Mesendoderm (in vitro differentiated cells): ENCODE data around the gene PAQR5.
"Not testable (repeated sequence)": the region's sequence is repeated elsewhere in the genome, so short reads cannot be mapped to it uniquely, and the experiment has no call there.

Experiments used
- DNase-seq: peaks from one replicate; pipeline ENCODE4 v3.0.0; 2013
- H2AK5ac ChIP-seq: 2 replicates; pipeline ENCODE4 v1.6.1; 2013; ENCODE audit warnings: low read length, inconsistent platforms
- H2BK120ac ChIP-seq: 2 replicates; pipeline ENCODE4 v1.6.1; 2013; ENCODE audit warnings: low read depth, mild to moderate bottlenecking, low read length, moderate library complexity, mixed read lengths
- H2BK15ac ChIP-seq: replicated peaks from 2 replicates; pipeline ENCODE4 v1.6.1; 2013; ENCODE audit warnings: low read depth, mild to moderate bottlenecking, moderate library complexity
- H2BK5ac ChIP-seq: 2 replicates; pipeline ENCODE4 v1.6.1; 2013; ENCODE audit warnings: low read length, inconsistent platforms
- H3K18ac ChIP-seq: 2 replicates; pipeline ENCODE4 v1.6.1; 2013; ENCODE audit warnings: mild to moderate bottlenecking, low read length, mixed read lengths
- H3K23ac ChIP-seq: one replicate; pipeline ENCODE4 v1.6.1; 2013; ENCODE audit warnings: low read length
- H3K27ac ChIP-seq: 2 replicates; pipeline ENCODE4 v1.5.1; 2013; ENCODE audit warnings: low read depth, mild to moderate bottlenecking, inconsistent platforms, low read length, moderate library complexity
- H3K27me3 ChIP-seq: 2 replicates; pipeline ENCODE4 v1.6.1; 2013; ENCODE audit warnings: low read length, control low read depth, mild to moderate bottlenecking, inconsistent platforms; ENCODE audit not compliant: insufficient read depth, poor library complexity
- H3K36me3 ChIP-seq: 2 replicates; pipeline ENCODE4 v1.6.1; 2013; ENCODE audit warnings: low read length, inconsistent platforms; ENCODE audit not compliant: control insufficient read depth, insufficient read depth
- H3K4ac ChIP-seq: one replicate; pipeline ENCODE4 v1.6.1; 2013; ENCODE audit warnings: low read depth, mild to moderate bottlenecking, low read length, moderate library complexity
- H3K4me1 ChIP-seq: 2 replicates; pipeline ENCODE4 v1.6.1; 2013; ENCODE audit warnings: low read depth, low read length, inconsistent platforms; ENCODE audit not compliant: control insufficient read depth
- H3K4me2 ChIP-seq: 2 replicates; pipeline ENCODE4 v1.6.1; 2013; ENCODE audit warnings: low read length
- H3K4me3 ChIP-seq: 2 replicates; pipeline ENCODE4 v1.5.1; 2013; ENCODE audit warnings: mild to moderate bottlenecking, low read length
- H3K56ac ChIP-seq: one replicate; pipeline ENCODE4 v1.6.1; 2013; ENCODE audit warnings: low read length
- H3K79me1 ChIP-seq: 2 replicates; pipeline ENCODE4 v1.6.1; 2013; ENCODE audit warnings: low read length, inconsistent platforms
- H3K79me2 ChIP-seq: 2 replicates; pipeline ENCODE4 v1.6.1; 2013; ENCODE audit warnings: mild to moderate bottlenecking, low read length; ENCODE audit not compliant: control insufficient read depth, insufficient read depth
- H3K9ac ChIP-seq: 2 replicates; pipeline ENCODE4 v1.6.1; 2013; ENCODE audit warnings: low read length, inconsistent platforms
- H4K5ac ChIP-seq: one replicate; pipeline ENCODE4 v1.6.1; 2013; ENCODE audit warnings: low read length
- H4K8ac ChIP-seq: one replicate; pipeline ENCODE4 v1.6.1; 2013; ENCODE audit warnings: low read depth, mild to moderate bottlenecking, control low read depth, low read length, moderate library complexity
- WGBS: extraction: QIAGEN DNeasy Blood & Tissue Kit; methylation state at CpG from one replicate; pipeline ENCODE4 v1.1.7; 2013; ENCODE audit warnings: low lambda C conversion rate, missing lambda C conversion rate; ENCODE audit not compliant: insufficient coverage; ENCODE audit errors: extremely low coverage; 5-methylcytosine and 5-hydroxymethylcytosine counted together

The PAQR5 gene

GRCh38 chr15:69328080-69328479, 29.4 kb downstream of the PAQR5 start:
- Histone ChIP-seq H3K23ac (no peak overlapping the region), H4K5ac (no peak overlapping the region), H3K36me3 (no peaks in the 10 kb centered on the region), H3K27ac (no peak overlapping the region), H3K4me3 (no peak overlapping the region), H2BK5ac (no peak overlapping the region), H3K79me2 (no peaks in the 10 kb centered on the region), H3K9ac (no peak overlapping the region), H2AK5ac (no peak overlapping the region), H3K27me3 (no peaks in the 10 kb centered on the region), H3K4me1 (no peaks in the 10 kb centered on the region), H3K4me2 (no peak overlapping the region), H4K8ac (no peak overlapping the region), H2BK120ac (no peak overlapping the region), H3K4ac (no peak overlapping the region), H3K56ac (no peak overlapping the region), H3K18ac (no peak overlapping the region), H2BK15ac (no peak overlapping the region), H3K79me1 (no peaks in the 10 kb centered on the region)
- no CpG with 5 or more reads among the region's 1 CpG for WGBS
- DNase-seq = no peak

- Histone ChIP-seq H3K27ac (no peak overlapping the region), H2AK5ac (no peak overlapping the region), H2BK15ac (no peak overlapping the region)
These were observed 30.0 kb downstream of the PAQR5 start for GRCh38 chr15:69328739-69329138.

GRCh38 chr15:69337138-69337537, 38.4 kb downstream of the PAQR5 start:
- Histone ChIP-seq H2AK5ac (no peak overlapping the region), H3K56ac (no peak overlapping the region), H3K79me2 (no peaks in the 10 kb centered on the region), H3K4ac (no peak overlapping the region), H3K79me1 (no peaks in the 10 kb centered on the region), H2BK15ac (no peak overlapping the region), H4K5ac (no peak overlapping the region), H3K4me2 (no peak overlapping the region), H2BK120ac (no peak overlapping the region), H3K27ac (no peak overlapping the region), H3K4me3 (no peak overlapping the region), H4K8ac (no peak overlapping the region), H3K4me1 (no peaks in the 10 kb centered on the region), H3K36me3 (no peaks in the 10 kb centered on the region), H2BK5ac (no peak overlapping the region), H3K9ac (no peak overlapping the region), H3K18ac (no peak overlapping the region), H3K27me3 (no peaks in the 10 kb centered on the region), H3K23ac (no peak overlapping the region)
- no CpG with 5 or more reads among the region's 1 CpG for WGBS
- DNase-seq = no peak

More at GRCh38 chr15:69328739-69329138, 30.0 kb downstream of the PAQR5 start:
- WGBS = no CpG with 5 or more reads among the region's 8 CpGs
- no peak overlapping the region for H3K18ac ChIP-seq
- no peak overlapping the region for H3K4ac ChIP-seq
- no peak overlapping the region for H3K56ac ChIP-seq
- H3K79me1 ChIP-seq = no peaks in the 10 kb centered on the region
- no peak overlapping the region for H3K23ac ChIP-seq
- H2BK120ac ChIP-seq = no peak overlapping the region
- H3K27me3 ChIP-seq = no peaks in the 10 kb centered on the region
- H3K79me2 ChIP-seq = no peaks in the 10 kb centered on the region
- DNase-seq = no peak
- no peak overlapping the region for H4K8ac ChIP-seq
- H3K4me2 ChIP-seq = no peak overlapping the region
- no peak overlapping the region for H2BK5ac ChIP-seq
- no peaks in the 10 kb centered on the region for H3K36me3 ChIP-seq
- H4K5ac ChIP-seq = no peak overlapping the region
- H3K4me1 ChIP-seq = no peaks in the 10 kb centered on the region
- no peak overlapping the region for H3K9ac ChIP-seq
- no peak overlapping the region for H3K4me3 ChIP-seq

- no peak overlapping the region for H3K4me2 ChIP-seq
These were observed 40.0 kb downstream of the PAQR5 start for GRCh38 chr15:69338535-69339213.

GRCh38 chr15:69339214-69339543, 40.5 kb downstream of the PAQR5 start:
- not testable (repeated sequence) for H3K27ac ChIP-seq, H3K4me3 ChIP-seq, H2AK5ac ChIP-seq, H3K56ac ChIP-seq, H3K9ac ChIP-seq, H3K79me2 ChIP-seq, H3K4me1 ChIP-seq, H2BK5ac ChIP-seq, H4K8ac ChIP-seq, H2BK120ac ChIP-seq, H3K18ac ChIP-seq, H4K5ac ChIP-seq, H3K4me2 ChIP-seq, H3K27me3 ChIP-seq, H3K36me3 ChIP-seq, DNase-seq, H3K23ac ChIP-seq, H3K4ac ChIP-seq, H2BK15ac ChIP-seq, H3K79me1 ChIP-seq
- WGBS = no CpG with 5 or more reads among the region's 6 CpGs

More at GRCh38 chr15:69338535-69339213, 40.0 kb downstream of the PAQR5 start:
- no peak overlapping the region for H3K4me3 ChIP-seq
- no peak overlapping the region for H3K56ac ChIP-seq
- H2BK15ac ChIP-seq = no peak overlapping the region
- no peaks in the 10 kb centered on the region for H3K79me1 ChIP-seq
- no peak overlapping the region for H3K27ac ChIP-seq
- H3K4ac ChIP-seq = no peak overlapping the region
- no peak overlapping the region for H4K8ac ChIP-seq
- no CpG with 5 or more reads among the region's 8 CpGs for WGBS
- no peak overlapping the region for H2BK5ac ChIP-seq
- DNase-seq = no peak
- H3K36me3 ChIP-seq = no peaks in the 10 kb centered on the region
- no peaks in the 10 kb centered on the region for H3K27me3 ChIP-seq
- H2BK120ac ChIP-seq = no peak overlapping the region
- no peak overlapping the region for H4K5ac ChIP-seq
- H3K9ac ChIP-seq = no peak overlapping the region
- H3K23ac ChIP-seq = no peak overlapping the region
- H3K79me2 ChIP-seq = no peaks in the 10 kb centered on the region
- no peak overlapping the region for H3K18ac ChIP-seq
- no peaks in the 10 kb centered on the region for H3K4me1 ChIP-seq
- no peak overlapping the region for H2AK5ac ChIP-seq
